Keratinocyte (primary cell): ENCODE results near the gene ZDHHC7. TPM values are rescaled to one million over a fixed set of nuclear protein-coding genes. Genes with fewer than 3 reads are reported as not detected.
A peak's percentile ranks its signal among the peaks of the same experiment; 100 is the strongest.

Source experiments
- DNase-seq: peaks from one replicate; pipeline ENCODE4 v3.0.0-alpha.2; 2011; ENCODE audit warnings: low read depth, missing footprints, low spot score
- FAIRE-seq: peaks from 2 replicates; lab custom pipeline; 2011; peaks lifted over from hg19 to GRCh38; lab: Jason Lieb, UNC
- H2AFZ ChIP-seq: 2 replicates; pipeline ENCODE4 v1.6.0; 2012; ENCODE audit warnings: low read length, control low read depth, inconsistent platforms; ENCODE audit not compliant: control insufficient read depth
- H3K27ac ChIP-seq: 2 replicates; pipeline ENCODE4 v1.5.1; 2011; ENCODE audit warnings: low read length; ENCODE audit not compliant: control insufficient read depth, insufficient read depth
- H3K27me3 ChIP-seq: 3 replicates; pipeline ENCODE4 v1.6.0; 2011; ENCODE audit warnings: low read length; ENCODE audit not compliant: control insufficient read depth, insufficient read depth; ENCODE audit errors: extremely low read depth
- H3K36me3 ChIP-seq, 2 experiments: 2 replicates in 1 of 2; 3 replicates in 1 of 2; pipeline ENCODE4 v1.5.1; 2011; ENCODE audit warnings: low read length in 2 of 2, mild to moderate bottlenecking in 1 of 2; ENCODE audit not compliant: control insufficient read depth in 2 of 2, insufficient read depth in 2 of 2; ENCODE audit errors: extremely low read depth in 1 of 2
- H3K4me1 ChIP-seq: 3 replicates; pipeline ENCODE4 v1.5.1; 2011; ENCODE audit warnings: low read length; ENCODE audit not compliant: control insufficient read depth, insufficient read depth; ENCODE audit errors: extremely low read depth
- H3K4me2 ChIP-seq: 3 replicates; pipeline ENCODE4 v1.6.0; 2011; ENCODE audit warnings: low read depth, low read length; ENCODE audit not compliant: control insufficient read depth, insufficient read depth; ENCODE audit errors: extremely low read depth
- H3K4me3 ChIP-seq, 3 experiments: fragments of 200-600 bp in 1 of 3; sonication (generic) in 1 of 3; 2 replicates in 2 of 3; 3 replicates in 1 of 3; pipeline ENCODE4 v1.5.1; 2011 to 2016; ENCODE audit warnings: low read length in 3 of 3, mild to moderate bottlenecking in 3 of 3, control low read depth in 2 of 3, inconsistent platforms in 1 of 3, low read depth in 1 of 3, mixed read lengths in 1 of 3, mixed run types in 1 of 3, moderate library complexity in 1 of 3; ENCODE audit not compliant: control insufficient read depth in 2 of 3, insufficient read depth in 2 of 3; ENCODE audit errors: extremely low read depth in 1 of 3
- H3K79me2 ChIP-seq: 2 replicates; pipeline ENCODE4 v1.6.0; 2012; ENCODE audit warnings: low read length; ENCODE audit not compliant: control insufficient read depth, insufficient read depth
- H3K9ac ChIP-seq: 3 replicates; pipeline ENCODE4 v1.6.0; 2011; ENCODE audit warnings: low read length; ENCODE audit not compliant: control insufficient read depth, insufficient read depth; ENCODE audit errors: extremely low read depth
- H3K9me1 ChIP-seq: 3 replicates; pipeline ENCODE4 v1.6.0; 2011; ENCODE audit warnings: low read length; ENCODE audit not compliant: control insufficient read depth, insufficient read depth; ENCODE audit errors: extremely low read depth
- H3K9me3 ChIP-seq: 2 replicates; pipeline ENCODE4 v1.5.1; 2012; ENCODE audit warnings: low read depth, low read length; ENCODE audit not compliant: control insufficient read depth
- H4K20me1 ChIP-seq: 3 replicates; pipeline ENCODE4 v1.6.0; 2011; ENCODE audit warnings: low read length; ENCODE audit not compliant: control insufficient read depth, insufficient read depth; ENCODE audit errors: extremely low read depth
- EZH2 ChIP-seq: IDR thresholded peaks from one replicate; pipeline ENCODE4 v1.6.1; 2012; ENCODE audit warnings: inconsistent platforms, mild to moderate bottlenecking, low read length, moderate library complexity
- dilution Hi-C: fragments of 300-500 bp; cut with MboI; formaldehyde crosslinking; loops from one replicate; pipeline ENCODE4 v1.7.0; 2020; ENCODE audit warnings: low sequenced_read_pairs; ENCODE audit not compliant: extremely low pct_ligation_motif_present
- polyA plus RNA-seq, 5 experiments: library from polyadenylated mRNA; depleted of rRNA in 3 of 5; stranded (reverse) in 3 of 5; stranded (forward) in 1 of 5; unstranded in 1 of 5; fragments of >200 nt; gene quantifications; 1 replicate in 1 of 5; 2 replicates in 3 of 5; 3 replicates in 1 of 5; pipeline versions ENCODE4 v1.2.1 to v1.2.3, GENCODE V29; 2011 to 2012; ENCODE audit warnings: missing spikeins in 2 of 5, low read depth in 1 of 5, low replicate concordance in 1 of 5
- TF ChIP-seq, protein P1 (sequence below), 3 experiments: IDR thresholded peaks in 1 of 3; conservative IDR thresholded peaks in 1 of 3; optimal IDR thresholded peaks in 1 of 3; 2 replicates in 2 of 3; 3 replicates in 1 of 3; pipeline versions ENCODE3 to v1.5.1; 2011; ENCODE audit warnings: low read length in 3 of 3, mild to moderate bottlenecking in 3 of 3, moderate library complexity in 2 of 3, control low read depth in 1 of 3, inconsistent platforms in 1 of 3; ENCODE audit not compliant: insufficient read depth in 2 of 3; ENCODE audit errors: extremely low read depth in 1 of 3

ZDHHC7 gene
- polyA plus RNA-seq, 1 donor (not counting 4 experiments of a cell fraction or from before 2014, with no cell fraction given), result 37.8 TPM

DNA sequence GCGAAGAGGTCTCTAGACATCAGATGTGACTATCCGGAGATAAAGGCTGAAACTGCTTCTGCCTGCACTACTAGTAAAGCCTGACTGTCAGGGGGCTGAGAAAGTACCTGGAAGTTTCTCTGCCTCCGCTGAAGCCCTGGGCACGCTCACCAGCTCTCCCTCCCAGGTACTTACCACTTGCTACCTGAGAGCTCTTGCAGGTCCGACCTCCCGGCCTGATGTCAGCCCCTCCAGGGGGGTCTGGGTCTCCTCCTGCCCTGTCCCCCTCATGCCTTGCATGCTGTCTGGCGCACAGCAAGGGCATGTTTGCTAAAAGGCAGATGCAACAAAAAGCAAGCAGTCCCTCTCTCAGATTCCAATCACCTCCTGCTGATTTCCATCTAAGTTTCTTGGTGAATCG lies 17.4 kb downstream of the ZDHHC7 start:
- Histone ChIP-seq H3K27ac (peak overlapping the region; percentile 95), H3K4me3 (no peak overlapping the region), H3K4me1 (peaks cover 27% of the 10 kb centered on the region), H3K4me2 (no peak overlapping the region), H3K27me3 (no peaks in the 10 kb centered on the region), H3K36me3 (peaks cover 20 to 25% of the 10 kb centered on the region in 2 experiments), H3K9me1 (no peaks in the 10 kb centered on the region), H3K79me2 (peaks cover 61% of the 10 kb centered on the region), H4K20me1 (no peaks in the 10 kb centered on the region), H3K9ac (peak overlapping the region; percentile 72), H2AFZ (no peak overlapping the region), H3K9me3 (no peaks in the 10 kb centered on the region)
- DNase-seq (no peak), FAIRE-seq (no peak)
- TF ChIP-seq, protein P1, sequence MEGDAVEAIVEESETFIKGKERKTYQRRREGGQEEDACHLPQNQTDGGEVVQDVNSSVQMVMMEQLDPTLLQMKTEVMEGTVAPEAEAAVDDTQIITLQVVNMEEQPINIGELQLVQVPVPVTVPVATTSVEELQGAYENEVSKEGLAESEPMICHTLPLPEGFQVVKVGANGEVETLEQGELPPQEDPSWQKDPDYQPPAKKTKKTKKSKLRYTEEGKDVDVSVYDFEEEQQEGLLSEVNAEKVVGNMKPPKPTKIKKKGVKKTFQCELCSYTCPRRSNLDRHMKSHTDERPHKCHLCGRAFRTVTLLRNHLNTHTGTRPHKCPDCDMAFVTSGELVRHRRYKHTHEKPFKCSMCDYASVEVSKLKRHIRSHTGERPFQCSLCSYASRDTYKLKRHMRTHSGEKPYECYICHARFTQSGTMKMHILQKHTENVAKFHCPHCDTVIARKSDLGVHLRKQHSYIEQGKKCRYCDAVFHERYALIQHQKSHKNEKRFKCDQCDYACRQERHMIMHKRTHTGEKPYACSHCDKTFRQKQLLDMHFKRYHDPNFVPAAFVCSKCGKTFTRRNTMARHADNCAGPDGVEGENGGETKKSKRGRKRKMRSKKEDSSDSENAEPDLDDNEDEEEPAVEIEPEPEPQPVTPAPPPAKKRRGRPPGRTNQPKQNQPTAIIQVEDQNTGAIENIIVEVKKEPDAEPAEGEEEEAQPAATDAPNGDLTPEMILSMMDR (optimal IDR thresholded peaks at IDR 0.05 in 1 of 3, IDR thresholded peaks at IDR 0.05 in 1 of 3, conservative IDR thresholded peaks at IDR 0.05 in 1 of 3; ENCODE audit: extremely low read depth in 1 of 3, insufficient read depth in 2 of 3, low read length in 3 of 3), result no peak
- TF ChIP-seq EZH2, result no peak
- dilution Hi-C loops, result no loop called here

DNA sequence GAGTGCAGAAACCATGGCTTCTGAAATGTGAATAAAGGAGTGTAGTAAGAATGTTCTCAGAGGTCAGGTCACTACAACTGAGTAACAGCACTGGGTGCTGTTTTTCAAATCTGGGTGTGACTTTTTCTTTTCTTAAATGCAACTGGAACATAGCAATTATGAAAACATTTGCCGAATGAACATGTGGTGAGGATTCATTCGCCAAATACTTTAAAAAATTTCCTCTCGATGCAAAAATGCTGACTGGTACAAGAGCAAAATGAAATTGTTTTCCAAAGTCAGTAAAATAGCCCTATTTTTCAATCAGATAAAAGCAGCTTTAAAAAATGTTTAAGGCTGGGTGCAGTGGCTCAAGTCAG lies 18.6 kb downstream of the ZDHHC7 start:
- FAIRE-seq, result no peak
- H3K4me1 ChIP-seq, result peaks cover 25% of the 10 kb centered on the region
- TF ChIP-seq EZH2, result no peak
- TF ChIP-seq, protein P1 (optimal IDR thresholded peaks at IDR 0.05 in 1 of 3, IDR thresholded peaks at IDR 0.05 in 1 of 3, conservative IDR thresholded peaks at IDR 0.05 in 1 of 3; ENCODE audit: extremely low read depth in 1 of 3, insufficient read depth in 2 of 3, low read length in 3 of 3), result no peak
- no peak overlapping the region for H3K4me3 ChIP-seq
- DNase-seq, result no peak
- H3K79me2 ChIP-seq, result peaks cover 60% of the 10 kb centered on the region
- H2AFZ ChIP-seq, result no peak overlapping the region
- H3K36me3 ChIP-seq, result peaks cover 27 to 31% of the 10 kb centered on the region in 2 experiments
- H3K9ac ChIP-seq, result no peak overlapping the region
- dilution Hi-C loops, result no loop called here
- no peaks in the 10 kb centered on the region for H4K20me1 ChIP-seq
- no peaks in the 10 kb centered on the region for H3K9me3 ChIP-seq
- no peak overlapping the region for H3K4me2 ChIP-seq
- H3K9me1 ChIP-seq, result no peaks in the 10 kb centered on the region
- H3K27ac ChIP-seq, result no peak overlapping the region
- H3K27me3 ChIP-seq, result no peaks in the 10 kb centered on the region
